OCI-LY7 (cell line): ENCODE measurements around the gene ABLIM1. TPM values are rescaled to one million over a fixed set of nuclear protein-coding genes. Genes with fewer than 3 reads are reported as not detected.

Experiments used
- BruUV-seq: library from RNA; stranded (reverse); fragments of 400-500 nt; replicated peaks from 2 replicates; lab custom pipeline; 2021; lab: Mats Ljungman, UMichigan
- CTCF ChIA-PET: fragments of 300-600 bp; sonication (Branson Sonifier 250); formaldehyde crosslinking; loops from one replicate; lab custom pipeline; 2022; ENCODE audit warnings: antibody characterized with exemption; ENCODE audit not compliant: unreplicated experiment; lab: Charles Lee
- POLR2A ChIA-PET: fragments of 300-600 bp; sonication (Branson Sonifier 250); formaldehyde crosslinking; loops from one replicate; lab custom pipeline; 2022; ENCODE audit warnings: antibody characterized with exemption; lab: Charles Lee
- DNase-seq: peaks from one replicate; pipeline ENCODE4 v3.0.0-alpha.2; 2015; ENCODE audit warnings: low spot score
- H2AFZ ChIP-seq: fragments of 200-600 bp; sonication (generic), shearing (Covaris generic); 2 replicates; pipeline ENCODE4 v1.6.1; 2014; ENCODE audit warnings: mild to moderate bottlenecking, antibody characterized with exemption, low read length, moderate library complexity
- H3K27ac ChIP-seq: fragments of 200-600 bp; sonication (generic); 2 replicates; pipeline ENCODE4 v1.5.1; 2014; ENCODE audit warnings: mixed run types, low read depth, mild to moderate bottlenecking, moderate library complexity, low read length, inconsistent platforms; ENCODE audit not compliant: poor library complexity, severe bottlenecking
- H3K36me3 ChIP-seq: fragments of 200-600 bp; sonication (generic); 2 replicates; pipeline ENCODE4 v1.6.1; 2014; ENCODE audit warnings: mild to moderate bottlenecking, antibody characterized with exemption, low read length, moderate library complexity, mixed read lengths; ENCODE audit not compliant: insufficient read depth
- H3K4me1 ChIP-seq: fragments of 200-600 bp; sonication (generic); 2 replicates; pipeline ENCODE4 v1.5.1; 2014; ENCODE audit warnings: mild to moderate bottlenecking, low read length; ENCODE audit not compliant: insufficient read depth, poor library complexity, severe bottlenecking
- H3K4me2 ChIP-seq: fragments of 200-600 bp; sonication (generic); 2 replicates; pipeline ENCODE4 v1.6.1; 2014; ENCODE audit warnings: mild to moderate bottlenecking, low read length
- H3K4me3 ChIP-seq: fragments of 200-600 bp; sonication (generic); 2 replicates; pipeline ENCODE4 v1.5.1; 2014; ENCODE audit warnings: mild to moderate bottlenecking, low read depth, low read length; ENCODE audit not compliant: poor library complexity, severe bottlenecking
- H3K79me2 ChIP-seq: fragments of 200-600 bp; sonication (generic); 2 replicates; pipeline ENCODE4 v1.6.1; 2016; ENCODE audit warnings: low read depth, mild to moderate bottlenecking, low read length, moderate library complexity, mixed read lengths; ENCODE audit not compliant: insufficient read depth
- H3K9me2 ChIP-seq: fragments of 200-600 bp; sonication (generic); 2 replicates; pipeline ENCODE4 v1.6.1; 2016; ENCODE audit warnings: mild to moderate bottlenecking, low read length, mixed read lengths; ENCODE audit not compliant: insufficient read depth
- H3K9me3 ChIP-seq: fragments of 200-600 bp; sonication (generic); 2 replicates; pipeline ENCODE4 v1.6.1; 2014; ENCODE audit warnings: mild to moderate bottlenecking, mixed run types, low read length, mixed read lengths
- H4K20me1 ChIP-seq: fragments of 200-600 bp; sonication (generic); 2 replicates; pipeline ENCODE4 v1.6.1; 2014; ENCODE audit warnings: mild to moderate bottlenecking, antibody characterized with exemption, low read length, moderate library complexity, mixed read lengths; ENCODE audit not compliant: insufficient read depth
- CTCF ChIP-seq: fragments of 200-600 bp; sonication (generic); conservative IDR thresholded peaks from 2 replicates; pipeline ENCODE4 v1.5.1; 2014; ENCODE audit warnings: mild to moderate bottlenecking, antibody characterized with exemption, low read length, moderate library complexity, mixed read lengths
- EZH2phosphoT487 ChIP-seq: fragments of 200-600 bp; sonication (generic); IDR thresholded peaks from 2 replicates; pipeline ENCODE4 v1.6.1; 2018; ENCODE audit warnings: low read depth, borderline replicate concordance, mild to moderate bottlenecking, mixed run types, antibody characterized with exemption, low read length, moderate library complexity, mixed read lengths
- intact Hi-C: fragments of 100-400 bp; cut with micrococcal nuclease; formaldehyde crosslinking; loops from one replicate; pipeline ENCODE4 v1.10.0; 2022; ENCODE audit not compliant: unreplicated experiment
- total RNA-seq, 2 experiments: library from RNA; depleted of rRNA in 1 of 2; stranded (reverse); fragments of >200 nt in 1 of 2; shearing (Covaris generic) in 1 of 2; gene quantifications; 2 replicates each; pipeline ENCODE4 v1.2.3, GENCODE V29; 2014 to 2022

ABLIM1 gene
- total RNA-seq, 2 experiments from 2014 or later = 94.2 to 268 TPM

- no peaks in the 10 kb centered on the region for H3K9me2 ChIP-seq
- intact Hi-C loops = no loop called here
- DNase-seq = no peak
- POLR2A ChIA-PET = interaction anchor here (0.6 kb wide), 1 partner anchor 344 kb away, joined by 3 read pairs; no protein-coding TSS in a partner anchor
- H4K20me1 ChIP-seq = no peaks in the 10 kb centered on the region
- H3K4me3 ChIP-seq = no peak overlapping the region
- H3K4me2 ChIP-seq = no peak overlapping the region
- BruUV-seq = no TSS peak
- no peaks in the 10 kb centered on the region for H3K36me3 ChIP-seq
- no peak for TF ChIP-seq EZH2phosphoT487
- no peak for TF ChIP-seq CTCF
- no peaks in the 10 kb centered on the region for H3K4me1 ChIP-seq
- H3K79me2 ChIP-seq = no peaks in the 10 kb centered on the region
- no peaks in the 10 kb centered on the region for H3K9me3 ChIP-seq
- CTCF ChIA-PET = no interaction called here
- H2AFZ ChIP-seq = no peak overlapping the region
- H3K27ac ChIP-seq = no peak overlapping the region
Measured at GRCh38 chr10:114688786-114689185, 30.7 kb upstream of the ABLIM1 start.

GRCh38 chr10:114687459-114687858 is 29.4 kb upstream of the ABLIM1 start:
- no peaks in the 10 kb centered on the region for H3K79me2 ChIP-seq
- no peaks in the 10 kb centered on the region for H3K4me1 ChIP-seq
- no TSS peak for BruUV-seq
- intact Hi-C loops = no loop called here
- no peak overlapping the region for H3K4me2 ChIP-seq
- no peak for TF ChIP-seq CTCF
- no peak for TF ChIP-seq EZH2phosphoT487
- no peaks in the 10 kb centered on the region for H3K9me3 ChIP-seq
- ChIA-PET CTCF (no interaction called here), POLR2A (no interaction called here)
- H3K9me2 ChIP-seq = no peaks in the 10 kb centered on the region
- H3K4me3 ChIP-seq = no peak overlapping the region
- H3K36me3 ChIP-seq = no peaks in the 10 kb centered on the region
- H4K20me1 ChIP-seq = no peaks in the 10 kb centered on the region
- no peak overlapping the region for H2AFZ ChIP-seq
- DNase-seq = no peak
- H3K27ac ChIP-seq = no peak overlapping the region

GRCh38 chr10:114686013-114686412 is 27.9 kb upstream of the ABLIM1 start:
- POLR2A ChIA-PET = no interaction called here

More at GRCh38 chr10:114686013-114686412, 27.9 kb upstream of the ABLIM1 start:
- intact Hi-C loops = no loop called here
- Histone ChIP-seq H3K4me2 (no peak overlapping the region), H3K27ac (no peak overlapping the region), H4K20me1 (no peaks in the 10 kb centered on the region), H3K36me3 (no peaks in the 10 kb centered on the region), H3K4me1 (no peaks in the 10 kb centered on the region), H3K79me2 (no peaks in the 10 kb centered on the region), H3K9me3 (no peaks in the 10 kb centered on the region), H3K9me2 (no peaks in the 10 kb centered on the region), H3K4me3 (no peak overlapping the region), H2AFZ (no peak overlapping the region)
- TF ChIP-seq EZH2phosphoT487 (no peak), CTCF (no peak)
- no peak for DNase-seq
- no TSS peak for BruUV-seq
- CTCF ChIA-PET = no interaction called here
